SK-N-SH (cell line): ENCODE data around the gene FGB. TPM values are rescaled to one million over a fixed set of nuclear protein-coding genes. Genes with fewer than 3 reads are reported as not detected.

Experiments
- CTCF ChIA-PET: fragments of 300-600, 350-600 bp; formaldehyde crosslinking; extraction: SDS; loops from one replicate; lab custom pipeline; 2021; lab: Yijun Ruan, JAX
- POLR2A ChIA-PET: fragments of 350-600 bp; sonication (Branson Sonifier 250); formaldehyde crosslinking; extraction: SDS; loops from one replicate; lab custom pipeline; 2020; ENCODE audit warnings: antibody characterized with exemption, inconsistent platforms; lab: Yijun Ruan, JAX
- DNase-seq: peaks from one replicate; pipeline ENCODE4 v3.0.0; 2012
- H2AFZ ChIP-seq: fragments of 200-600 bp; sonication (generic); 2 replicates; pipeline ENCODE4 v1.8.1; 2016; ENCODE audit warnings: antibody characterized with exemption, mild to moderate bottlenecking, low read depth
- H3F3A ChIP-seq: fragments of 200-600 bp; sonication (generic); replicated peaks from 2 replicates; pipeline ENCODE3; 2016; ENCODE audit warnings: antibody characterized with exemption, mild to moderate bottlenecking; ENCODE audit not compliant: insufficient read depth
- H3K27ac ChIP-seq, 2 experiments: fragments of 200-500 bp in 1 of 2; fragments of 200-600 bp in 1 of 2; sonication (Bioruptor generic) in 1 of 2; sonication (generic), shearing (Covaris generic) in 1 of 2; 2 replicates each; pipeline versions ENCODE4 v1.5.1 to v1.6.1; 2014 to 2016; ENCODE audit warnings: low read depth in 2 of 2, inconsistent platforms in 1 of 2, low read length in 1 of 2, mild to moderate bottlenecking in 1 of 2, mixed read lengths in 1 of 2
- H3K27me3 ChIP-seq: fragments of 200-600 bp; sonication (generic), shearing (Covaris generic); 2 replicates; pipeline ENCODE4 v1.6.1; 2016; ENCODE audit warnings: mixed run types; ENCODE audit not compliant: insufficient read depth
- H3K36me3 ChIP-seq, 2 experiments: fragments of 200-500 bp in 1 of 2; fragments of 200-600 bp in 1 of 2; sonication (Bioruptor generic) in 1 of 2; sonication (generic) in 1 of 2; replicated peaks in 1 of 2; 2 replicates each; pipeline versions ENCODE3 to v1.5.1; 2014 to 2016; ENCODE audit warnings: low read length in 1 of 2, mild to moderate bottlenecking in 1 of 2; ENCODE audit not compliant: insufficient read depth in 2 of 2, control insufficient read depth in 1 of 2
- H3K4me1 ChIP-seq, 2 experiments: fragments of 200-500 bp in 1 of 2; fragments of 200-600 bp in 1 of 2; sonication (Bioruptor generic) in 1 of 2; sonication (generic), shearing (Covaris generic) in 1 of 2; 2 replicates each; pipeline versions ENCODE4 v1.5.1 to v1.6.1; 2014 to 2016; ENCODE audit warnings: low read depth in 1 of 2, low read length in 1 of 2, mixed run types in 1 of 2; ENCODE audit not compliant: insufficient read depth in 2 of 2, control insufficient read depth in 1 of 2
- H3K4me2 ChIP-seq: fragments of 200-600 bp; sonication (generic), shearing (Covaris generic); 2 replicates; pipeline ENCODE4 v1.6.1; 2017; ENCODE audit warnings: mixed run types
- H3K4me3 ChIP-seq, 2 experiments: fragments of 200-500 bp in 1 of 2; fragments of 200-600 bp in 1 of 2; sonication (Bioruptor generic) in 1 of 2; sonication (generic), shearing (Covaris generic) in 1 of 2; 2 replicates each; pipeline versions ENCODE4 v1.5.1 to v1.8.1; 2014 to 2016; ENCODE audit warnings: low read depth in 2 of 2, inconsistent platforms in 1 of 2, low read length in 1 of 2, mild to moderate bottlenecking in 1 of 2, mixed read lengths in 1 of 2, moderate library complexity in 1 of 2
- H3K79me2 ChIP-seq: fragments of 200-600 bp; sonication (generic); 2 replicates; pipeline ENCODE4 v1.8.1; 2017; ENCODE audit warnings: mild to moderate bottlenecking; ENCODE audit not compliant: insufficient read depth
- H3K9ac ChIP-seq: fragments of 200-600 bp; sonication (generic); 2 replicates; pipeline ENCODE4 v1.6.1; 2017; ENCODE audit warnings: mixed run types
- H3K9me2 ChIP-seq: fragments of 200-600 bp; sonication (generic); 2 replicates; pipeline ENCODE4 v1.6.1; 2017; ENCODE audit warnings: mixed run types
- H3K9me3 ChIP-seq: fragments of 200-600 bp; sonication (generic); 2 replicates; pipeline ENCODE4 v1.6.1; 2017; ENCODE audit warnings: mixed run types, mild to moderate bottlenecking, moderate library complexity
- H4K20me1 ChIP-seq: fragments of 200-600 bp; sonication (generic); 2 replicates; pipeline ENCODE4 v1.6.1; 2017; ENCODE audit warnings: mild to moderate bottlenecking, mixed run types; ENCODE audit not compliant: insufficient read depth
- EP300 ChIP-seq, 2 experiments: IDR thresholded peaks; 2 replicates each; pipeline versions ENCODE4 v1.4.0 to v1.6.1; 2012; ENCODE audit warnings: borderline replicate concordance in 1 of 2, low read depth in 1 of 2, low read length in 1 of 2
- EZH2phosphoT487 ChIP-seq: fragments of 200-600 bp; sonication (generic); IDR thresholded peaks from 2 replicates; pipeline ENCODE4 v1.6.1; 2017; ENCODE audit warnings: low read depth, mixed run types, mild to moderate bottlenecking, antibody characterized with exemption, moderate library complexity, borderline replicate concordance
- GATA2 ChIP-seq: sonication (generic); formaldehyde crosslinking; IDR thresholded peaks from 2 replicates; pipeline ENCODE4 v1.5.0; 2020; ENCODE audit warnings: mild to moderate bottlenecking, missing genetic modification reagents
- JUND ChIP-seq: IDR thresholded peaks from 2 replicates; pipeline ENCODE4 v1.4.0; 2012
- SMC3 ChIP-seq: IDR thresholded peaks from 2 replicates; pipeline ENCODE4 v1.6.1; 2012; ENCODE audit warnings: low read depth, low read length, improper control_type of control experiment
- USF1 ChIP-seq: IDR thresholded peaks from 2 replicates; pipeline ENCODE4 v1.4.0; 2012; ENCODE audit warnings: low read depth, borderline replicate concordance
- WGBS: methylation state at CpG from one replicate; pipeline ENCODE4 v1.1.6; 2017; ENCODE audit warnings: low lambda C conversion rate; 5-methylcytosine and 5-hydroxymethylcytosine counted together
- polyA plus RNA-seq, 3 experiments: library from polyadenylated mRNA; depleted of rRNA; stranded (reverse); fragments of >200 nt; gene quantifications; 2 replicates each; pipeline ENCODE4 v1.2.3, GENCODE V29; 2012
- TF ChIP-seq, protein P1 (sequence below): fragments of 150-350 bp; IDR thresholded peaks from 2 replicates; pipeline ENCODE4 v1.6.1; 2016; ENCODE audit warnings: mild to moderate bottlenecking, low read depth, low read length

The FGB gene
- polyA plus RNA-seq, 1 of the 3 experiments (the other 2 are of a cell fraction): not detected

GRCh38 chr4:154588198-154588597 is 25.4 kb downstream of the FGB start:
- Histone ChIP-seq H3F3A (no peaks in the 10 kb centered on the region), H3K79me2 (no peaks in the 10 kb centered on the region), H4K20me1 (no peaks in the 10 kb centered on the region), H3K4me1 (no peaks in the 10 kb centered on the region), H3K9ac (no peak overlapping the region), H3K36me3 (no peaks in the 10 kb centered on the region), H3K9me2 (no peaks in the 10 kb centered on the region), H2AFZ (no peak overlapping the region), H3K9me3 (no peaks in the 10 kb centered on the region), H3K4me3 (no peak overlapping the region), H3K27me3 (peaks cover 17% of the 10 kb centered on the region), H3K4me2 (no peak overlapping the region), H3K27ac (no peak overlapping the region)
- no peak for TF ChIP-seq USF1
- WGBS: 8% methylated on average over 2 of the region's 2 CpGs
- ChIA-PET POLR2A (no interaction called here), CTCF (interaction anchor here (0.9 to 1.2 kb wide), 4 partner anchors 30 to 36 kb away, joined by 3 read pairs; no protein-coding TSS in a partner anchor)
- no peak for DNase-seq

DNA sequence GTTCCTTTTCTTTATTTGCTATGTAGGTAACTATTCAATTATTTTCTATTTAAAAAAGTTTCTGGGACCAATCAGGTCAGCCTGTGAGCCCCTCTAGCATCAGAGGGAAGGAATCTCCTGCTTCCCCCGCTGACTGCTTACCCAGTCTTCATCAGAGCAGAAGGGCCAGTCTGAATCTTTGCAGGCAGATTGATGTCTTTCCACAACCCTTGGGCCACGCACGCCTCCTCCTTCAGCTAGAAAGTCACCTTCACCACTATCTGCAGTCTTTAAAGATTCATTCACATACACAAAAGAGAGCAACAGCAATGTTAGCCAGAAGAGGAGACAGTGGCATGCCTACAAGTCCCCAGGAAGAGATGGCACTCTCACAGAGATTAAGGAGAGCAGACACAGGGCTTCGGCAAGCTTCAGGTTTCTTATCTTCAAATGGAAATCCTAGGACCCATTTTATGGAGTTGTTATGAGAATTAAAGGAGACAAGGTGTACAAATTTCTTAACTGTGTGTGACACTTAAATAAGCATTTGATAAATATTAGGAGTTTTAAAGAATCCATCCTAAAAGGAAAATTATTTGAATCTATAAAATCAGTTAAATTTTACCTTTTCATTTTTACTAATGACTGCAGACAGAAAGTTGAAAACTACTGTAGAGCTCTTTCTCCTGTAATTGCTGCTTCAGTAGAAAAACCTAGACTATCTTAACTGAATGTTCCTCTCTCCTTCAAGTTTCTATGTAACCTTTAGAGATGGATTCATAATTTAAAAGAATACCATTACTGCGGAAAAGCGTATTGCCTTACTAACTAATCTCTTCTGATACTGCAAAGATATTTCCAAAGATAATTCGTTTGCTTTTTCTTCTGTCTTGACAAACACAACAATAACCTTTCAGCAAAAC is 26.7 kb downstream of the FGB start:
- peaks cover 17% of the 10 kb centered on the region for H3K27me3 ChIP-seq
- POLR2A ChIA-PET: no interaction called here
- no peak overlapping the region for H3K4me3 ChIP-seq
- no peaks in the 10 kb centered on the region for H3K36me3 ChIP-seq
- no peak overlapping the region for H3K27ac ChIP-seq
- H4K20me1 ChIP-seq: no peaks in the 10 kb centered on the region
- H3K9me2 ChIP-seq: no peaks in the 10 kb centered on the region
- no peak overlapping the region for H2AFZ ChIP-seq
- H3K4me1 ChIP-seq: no peaks in the 10 kb centered on the region
- CTCF ChIA-PET: interaction anchor here (1.1 kb wide), 1 partner anchor 34 kb away, joined by 3 read pairs; no protein-coding TSS in a partner anchor
- TF ChIP-seq EZH2phosphoT487 (no peak), EP300 (IDR thresholded peaks at IDR 0.05; ENCODE audit: borderline replicate concordance in 1 of 2, low read depth in 1 of 2, low read length in 1 of 2) (no peak), JUND (no peak), GATA2 (CRISPR knock-in tag) (no peak), SMC3 (no peak)
- TF ChIP-seq, protein P1, sequence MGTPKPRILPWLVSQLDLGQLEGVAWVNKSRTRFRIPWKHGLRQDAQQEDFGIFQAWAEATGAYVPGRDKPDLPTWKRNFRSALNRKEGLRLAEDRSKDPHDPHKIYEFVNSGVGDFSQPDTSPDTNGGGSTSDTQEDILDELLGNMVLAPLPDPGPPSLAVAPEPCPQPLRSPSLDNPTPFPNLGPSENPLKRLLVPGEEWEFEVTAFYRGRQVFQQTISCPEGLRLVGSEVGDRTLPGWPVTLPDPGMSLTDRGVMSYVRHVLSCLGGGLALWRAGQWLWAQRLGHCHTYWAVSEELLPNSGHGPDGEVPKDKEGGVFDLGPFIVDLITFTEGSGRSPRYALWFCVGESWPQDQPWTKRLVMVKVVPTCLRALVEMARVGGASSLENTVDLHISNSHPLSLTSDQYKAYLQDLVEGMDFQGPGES: no peak
- no peak for DNase-seq
- no peak overlapping the region for H3K9ac ChIP-seq
- no peaks in the 10 kb centered on the region for H3K79me2 ChIP-seq
- 3% methylated on average over 7 of the region's 7 CpGs for WGBS
- H3K4me2 ChIP-seq: no peak overlapping the region
- H3K9me3 ChIP-seq: no peaks in the 10 kb centered on the region
- no peaks in the 10 kb centered on the region for H3F3A ChIP-seq
